Activated T-cell treated with anti-CD3 and anti-CD28 coated beads, Interleukin-2, amount 50 U/mL, for 4 hours (primary cell): ENCODE measurements around the gene CABLES1. TPM values are rescaled to one million over a fixed set of nuclear protein-coding genes. Genes with fewer than 3 reads are reported as not detected.
A peak's percentile ranks its signal among the peaks of the same experiment; 100 is the strongest.
"Not testable (repeated sequence)": the region's sequence is repeated elsewhere in the genome, so short reads cannot be mapped to it uniquely, and the experiment has no call there.

Source experiments
- ATAC-seq, 2 donors: fragments of 200-7000 bp; cut with Tn5 transposase; one replicate each; pipeline ENCODE4 v1.10.0; 2021
- DNase-seq: peaks from one replicate; pipeline ENCODE4 v3.0.0-alpha.2; 2020
- H3K27me3 Mint-ChIP-seq: one replicate; pipeline ENCODE4 v1.8.0; 2021; ENCODE audit warnings: low read depth, mixed read lengths
- H3K36me3 Mint-ChIP-seq: one replicate; pipeline ENCODE4 v1.8.0; 2022; ENCODE audit warnings: mixed read lengths; ENCODE audit not compliant: insufficient read depth
- H3K4me1 Mint-ChIP-seq: one replicate; pipeline ENCODE4 v1.8.0; 2021; ENCODE audit warnings: low read depth, mixed read lengths
- H3K4me3 Mint-ChIP-seq: one replicate; pipeline ENCODE4 v1.8.0; 2021; ENCODE audit warnings: mild to moderate bottlenecking, moderate library complexity, mixed read lengths
- H3K9me3 Mint-ChIP-seq: one replicate; pipeline ENCODE4 v1.8.0; 2021; ENCODE audit warnings: mixed read lengths
- total RNA-seq, 3 donors: library from RNA; stranded (reverse); gene quantifications; one replicate each; pipeline ENCODE4 v1.2.1, GENCODE V29; 2021

The CABLES1 gene
- total RNA-seq, 3 donors from 2014 or later: 1.1 to 1.5 (median 1.4) TPM

DNA sequence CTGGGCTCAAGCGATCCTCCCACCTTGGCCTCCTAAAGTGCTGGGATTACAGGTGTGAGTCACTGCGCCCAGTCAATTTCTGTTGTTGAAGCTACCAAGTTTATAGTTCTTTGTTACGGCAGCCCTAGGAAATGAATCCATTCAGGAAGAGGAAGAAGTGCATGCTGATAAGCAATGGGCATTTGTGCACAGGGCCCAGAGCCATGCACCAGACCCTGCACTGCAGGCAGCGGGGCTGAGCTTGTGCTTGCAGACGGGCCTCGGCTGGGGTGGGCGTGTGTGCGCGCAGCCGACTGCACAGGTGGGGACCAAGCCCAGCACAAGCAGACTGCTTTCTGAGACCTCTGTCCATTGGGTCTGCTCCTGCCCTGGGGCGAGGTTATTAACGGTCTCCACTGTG is 144.6 kb downstream of the CABLES1 start:
- Mint-ChIP-seq H3K4me3 (no peak overlapping the region), H3K36me3 (peaks cover 8% of the 10 kb centered on the region), H3K9me3 (peaks cover 7% of the 10 kb centered on the region), H3K27me3 (no peaks in the 10 kb centered on the region), H3K4me1 (peaks cover 10% of the 10 kb centered on the region)
- DNase-seq (no peak), ATAC-seq (no peak)

GRCh38 chr18:23280844-23281243 is 145.6 kb downstream of the CABLES1 start:
- no peak overlapping the region for H3K4me3 Mint-ChIP-seq
- no peaks in the 10 kb centered on the region for H3K27me3 Mint-ChIP-seq
- H3K4me1 Mint-ChIP-seq: peaks cover 11% of the 10 kb centered on the region
- ATAC-seq: no peak
- DNase-seq: no peak
- H3K36me3 Mint-ChIP-seq: peaks cover 6% of the 10 kb centered on the region
- peaks cover 7% of the 10 kb centered on the region for H3K9me3 Mint-ChIP-seq

- no peaks in the 10 kb centered on the region for H3K27me3 Mint-ChIP-seq
- ATAC-seq: no peak
These were observed 146.5 kb downstream of the CABLES1 start for GRCh38 chr18:23281626-23282436.

DNA sequence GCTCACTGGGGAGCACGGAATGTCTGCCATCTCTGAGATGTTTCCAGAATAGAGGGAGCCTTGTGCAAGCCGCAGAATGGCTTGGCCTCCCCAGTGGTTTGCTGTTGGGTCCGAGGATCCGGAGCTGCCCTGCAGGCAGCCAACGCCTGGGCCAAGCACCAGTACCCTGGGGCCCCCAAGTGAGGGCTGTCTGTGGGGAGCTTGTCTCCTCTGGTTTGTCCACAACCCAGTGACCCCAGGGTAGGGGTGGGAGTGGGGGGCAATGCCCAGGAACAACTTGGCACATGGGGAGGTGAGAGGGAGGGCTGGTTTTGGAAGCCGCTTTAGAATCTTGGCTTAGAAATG is 147.1 kb downstream of the CABLES1 start:
- ATAC-seq (no peak), DNase-seq (no peak)
- H3K36me3 Mint-ChIP-seq: peaks cover 5% of the 10 kb centered on the region
- peaks cover 11% of the 10 kb centered on the region for H3K4me1 Mint-ChIP-seq
- peaks cover 4% of the 10 kb centered on the region for H3K9me3 Mint-ChIP-seq
- no peak overlapping the region for H3K4me3 Mint-ChIP-seq
- no peaks in the 10 kb centered on the region for H3K27me3 Mint-ChIP-seq

More at GRCh38 chr18:23281626-23282436, 146.5 kb downstream of the CABLES1 start:
- no peak for DNase-seq
- H3K4me1 Mint-ChIP-seq: peaks cover 11% of the 10 kb centered on the region
- H3K4me3 Mint-ChIP-seq: no peak overlapping the region
- peaks cover 6% of the 10 kb centered on the region for H3K36me3 Mint-ChIP-seq
- H3K9me3 Mint-ChIP-seq: peaks cover 7% of the 10 kb centered on the region

- H3K9me3 Mint-ChIP-seq: no peaks in the 10 kb centered on the region
- no peaks in the 10 kb centered on the region for H3K36me3 Mint-ChIP-seq
- no peak for DNase-seq
- H3K4me1 Mint-ChIP-seq: peaks cover 11% of the 10 kb centered on the region
- ATAC-seq: peak; percentile 87 to 90
- H3K4me3 Mint-ChIP-seq: no peak overlapping the region
- no peaks in the 10 kb centered on the region for H3K27me3 Mint-ChIP-seq
These were observed 148.7 kb downstream of the CABLES1 start for GRCh38 chr18:23283916-23284430.

DNA sequence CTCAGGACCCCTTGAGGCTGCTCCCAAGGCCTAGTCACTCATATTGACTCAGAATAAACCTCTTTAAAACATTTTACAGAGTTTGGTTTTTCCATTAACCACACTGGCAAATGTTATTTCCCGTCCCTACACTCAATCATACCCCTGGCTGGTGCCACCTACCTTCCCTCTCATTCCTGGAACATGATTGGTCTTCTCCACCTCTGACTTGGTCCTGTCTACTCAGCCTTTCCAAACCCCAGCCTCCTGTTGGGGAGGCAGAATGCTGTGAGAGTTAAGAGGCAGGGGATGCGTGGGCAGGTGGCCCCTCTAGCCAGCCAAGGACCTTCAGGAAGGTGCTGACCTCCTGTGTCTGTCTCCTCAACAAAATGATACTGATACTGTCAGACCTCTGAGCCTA is 149.3 kb downstream of the CABLES1 start:
- Mint-ChIP-seq H3K4me3 (no peak overlapping the region), H3K9me3 (no peaks in the 10 kb centered on the region), H3K27me3 (no peaks in the 10 kb centered on the region), H3K36me3 (no peaks in the 10 kb centered on the region), H3K4me1 (peaks cover 11% of the 10 kb centered on the region)
- no peak for DNase-seq
- ATAC-seq: peak; percentile 16 to 30

DNA sequence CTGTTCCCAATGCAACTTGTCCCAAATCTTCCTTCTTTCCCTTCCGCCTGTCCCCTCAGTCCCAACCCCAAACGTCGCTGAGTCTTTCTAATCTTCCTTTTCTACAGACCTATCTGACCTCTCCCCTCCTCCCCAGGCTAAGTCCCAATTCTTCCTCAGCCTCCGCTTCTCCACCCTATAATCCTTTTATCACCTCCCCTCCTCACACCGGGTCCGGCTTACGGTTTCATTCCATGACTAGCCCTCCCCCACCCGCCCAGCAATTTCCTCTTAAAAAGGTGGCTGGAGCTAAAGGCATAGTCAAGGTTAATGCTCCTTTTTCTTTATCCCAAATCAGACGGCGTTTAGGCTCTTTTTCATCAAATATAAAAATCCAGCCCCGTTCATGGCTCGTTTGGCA is 150.3 kb downstream of the CABLES1 start:
- not testable (repeated sequence) for ATAC-seq, H3K4me3 Mint-ChIP-seq

DNA sequence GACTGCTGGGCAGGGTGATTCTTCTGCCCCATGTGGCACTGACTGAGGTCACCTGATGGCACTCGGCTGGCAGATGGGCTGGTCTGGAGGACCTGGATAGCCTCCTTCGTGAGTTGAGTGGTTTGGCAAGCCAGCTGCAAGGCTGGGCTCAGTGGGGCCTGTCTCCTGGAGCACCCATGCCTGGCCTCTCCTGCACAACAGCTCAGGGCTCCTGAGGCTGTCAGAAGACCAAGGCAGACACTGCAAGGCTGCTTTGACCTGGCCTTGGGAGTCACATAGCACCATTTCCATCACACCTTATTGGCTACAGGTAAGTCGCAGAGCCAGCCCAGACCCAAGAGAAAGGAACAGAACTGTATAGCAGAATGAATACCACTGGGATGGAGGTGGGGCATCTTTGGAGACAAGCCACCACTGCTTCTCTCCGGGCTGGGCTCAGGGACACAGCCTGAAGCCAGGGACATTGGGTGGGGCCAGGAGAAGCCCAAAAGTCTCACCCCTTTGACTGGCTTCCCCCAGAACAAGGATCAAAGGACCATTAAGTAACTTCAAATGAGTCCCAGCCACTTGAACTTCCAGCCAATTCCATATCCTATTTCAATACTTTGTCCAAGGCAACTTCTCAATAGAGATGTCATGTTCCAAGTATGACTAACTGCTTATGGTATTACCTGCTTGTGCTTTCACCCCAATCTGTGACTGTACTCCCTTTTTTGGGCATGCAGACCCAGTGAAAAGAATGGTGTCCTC is 156.3 kb downstream of the CABLES1 start:
- no peaks in the 10 kb centered on the region for H3K9me3 Mint-ChIP-seq
- no peak overlapping the region for H3K4me3 Mint-ChIP-seq
- DNase-seq (no peak), ATAC-seq (no peak)
- H3K36me3 Mint-ChIP-seq: peaks cover under 1% of the 10 kb centered on the region
- H3K4me1 Mint-ChIP-seq: no peaks in the 10 kb centered on the region
- no peaks in the 10 kb centered on the region for H3K27me3 Mint-ChIP-seq

More for the DNA sequence above, 150.3 kb downstream of the CABLES1 start:
- not testable (repeated sequence) for H3K27me3 Mint-ChIP-seq, H3K9me3 Mint-ChIP-seq, DNase-seq, H3K36me3 Mint-ChIP-seq
- peaks cover 11% of the 10 kb centered on the region for H3K4me1 Mint-ChIP-seq

GRCh38 chr18:23300231-23300805 is 165.0 kb downstream of the CABLES1 start:
- ATAC-seq: no peak
- Mint-ChIP-seq H3K9me3 (no peaks in the 10 kb centered on the region), H3K4me1 (no peaks in the 10 kb centered on the region), H3K4me3 (no peak overlapping the region), H3K27me3 (no peaks in the 10 kb centered on the region), H3K36me3 (peaks cover 3% of the 10 kb centered on the region)
- no peak for DNase-seq

- Mint-ChIP-seq H3K4me1 (peaks cover 4% of the 10 kb centered on the region), H3K36me3 (no peaks in the 10 kb centered on the region), H3K4me3 (no peak overlapping the region), H3K27me3 (no peaks in the 10 kb centered on the region), H3K9me3 (no peaks in the 10 kb centered on the region)
- ATAC-seq: no peak
- no peak for DNase-seq
These were observed 166.7 kb downstream of the CABLES1 start for GRCh38 chr18:23301972-23302371.

GRCh38 chr18:23302511-23302850 is 167.2 kb downstream of the CABLES1 start:
- Mint-ChIP-seq H3K9me3 (no peaks in the 10 kb centered on the region), H3K4me3 (no peak overlapping the region), H3K4me1 (peaks cover 7% of the 10 kb centered on the region), H3K27me3 (no peaks in the 10 kb centered on the region), H3K36me3 (no peaks in the 10 kb centered on the region)
- no peak for ATAC-seq
- no peak for DNase-seq

DNA sequence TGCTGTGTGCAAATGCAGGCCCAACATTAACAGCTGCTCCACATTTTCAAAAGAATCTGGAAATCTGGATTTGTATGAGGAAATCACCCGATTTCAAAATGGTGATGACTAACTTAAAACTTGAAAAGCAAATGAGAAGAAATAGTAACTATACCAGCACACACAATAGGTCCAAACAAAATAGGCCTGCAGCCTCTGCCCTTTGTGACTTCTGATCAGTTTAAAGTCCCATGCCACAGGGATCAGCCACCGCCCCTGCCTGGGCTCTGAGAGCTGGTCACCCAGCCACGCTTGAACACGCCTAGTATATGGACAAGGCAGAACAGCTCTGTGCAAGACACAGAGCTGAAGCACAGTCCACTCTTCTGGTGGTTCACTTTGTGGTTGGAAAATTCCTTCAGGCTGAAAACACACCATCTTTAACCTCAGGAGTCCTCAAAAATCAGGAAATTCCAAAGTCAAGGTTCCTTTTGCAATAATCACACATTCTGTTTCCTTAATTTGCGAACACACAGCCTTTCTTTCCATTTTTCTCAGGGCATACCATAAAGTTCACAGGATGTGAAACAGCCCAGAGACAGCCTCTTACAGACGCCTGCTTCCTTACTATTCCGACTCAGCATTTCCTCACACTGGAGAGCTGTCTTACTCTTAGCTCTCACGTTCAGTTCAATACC is 167.7 kb downstream of the CABLES1 start:
- no peak overlapping the region for H3K4me3 Mint-ChIP-seq
- no peak for ATAC-seq
- peaks cover 12% of the 10 kb centered on the region for H3K4me1 Mint-ChIP-seq
- no peak for DNase-seq
- H3K36me3 Mint-ChIP-seq: no peaks in the 10 kb centered on the region
- H3K27me3 Mint-ChIP-seq: no peaks in the 10 kb centered on the region
- no peaks in the 10 kb centered on the region for H3K9me3 Mint-ChIP-seq

DNA sequence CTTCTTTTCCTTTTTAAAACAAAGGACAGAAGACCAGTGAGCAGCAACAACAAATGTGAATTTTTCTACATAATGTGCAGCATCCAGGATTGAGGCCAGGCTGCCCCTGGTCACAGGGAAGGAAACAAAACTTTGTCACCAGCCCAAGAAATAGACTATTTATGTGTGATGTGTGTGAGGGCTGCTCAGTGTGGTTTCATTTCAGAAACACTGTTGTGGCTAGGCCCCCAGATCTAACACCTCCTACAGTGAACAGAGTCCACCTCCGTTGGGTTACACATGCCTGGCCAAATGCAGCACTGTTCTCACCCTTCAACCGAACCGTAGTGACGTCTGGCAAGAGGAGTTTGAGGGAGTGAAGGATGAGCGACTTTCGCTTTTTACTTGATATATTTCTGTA is 171.5 kb downstream of the CABLES1 start:
- H3K9me3 Mint-ChIP-seq: no peaks in the 10 kb centered on the region
- ATAC-seq (peak in 1 of 2 donors; percentile 58), DNase-seq (no peak)
- no peak overlapping the region for H3K4me3 Mint-ChIP-seq
- peaks cover 21% of the 10 kb centered on the region for H3K4me1 Mint-ChIP-seq
- H3K27me3 Mint-ChIP-seq: no peaks in the 10 kb centered on the region
- H3K36me3 Mint-ChIP-seq: peaks cover 3% of the 10 kb centered on the region
